Endothelial cell of umbilical vein (primary cell): ENCODE results near the gene STK24. TPM values are rescaled to one million over a fixed set of nuclear protein-coding genes. Genes with fewer than 3 reads are reported as not detected.

Experiments used
- BruUV-seq: library from RNA; stranded (reverse); fragments of 400-500 nt; replicated peaks from 2 replicates; lab custom pipeline; 2021; lab: Mats Ljungman, UMichigan
- CTCF ChIA-PET: fragments of 300-600, 350-600 bp; sonication (Branson Sonifier 250); formaldehyde crosslinking; loops from one replicate; lab custom pipeline; 2021; ENCODE audit warnings: antibody characterized with exemption, inconsistent platforms; lab: Charles Lee
- POLR2A ChIA-PET: fragments of 300-600, 350-600 bp; sonication (Branson Sonifier 250); formaldehyde crosslinking; loops from one replicate; lab custom pipeline; 2021; ENCODE audit warnings: antibody characterized with exemption, inconsistent platforms; lab: Charles Lee
- DNase-seq: peaks from one replicate; pipeline ENCODE4 v3.0.0-alpha.2; 2011; ENCODE audit warnings: low read depth, low spot score
- FAIRE-seq: peaks from 2 replicates; lab custom pipeline; 2011; peaks lifted over from hg19 to GRCh38; lab: Jason Lieb, UNC
- H2AFZ ChIP-seq: 2 replicates; pipeline ENCODE4 v1.6.0; 2012; ENCODE audit warnings: low read depth, low read length, control low read depth, inconsistent platforms
- H3K27ac ChIP-seq: 2 replicates; pipeline ENCODE4 v1.5.1; 2011; ENCODE audit warnings: low read depth, mild to moderate bottlenecking, control low read depth, low read length, moderate library complexity; ENCODE audit not compliant: insufficient read depth
- H3K27me3 ChIP-seq, 2 experiments: 2 replicates each; pipeline versions ENCODE4 v1.6.0 to v1.6.1; 2011; ENCODE audit warnings: low read length in 2 of 2, mixed read lengths in 1 of 2; ENCODE audit not compliant: control insufficient read depth in 2 of 2, insufficient read depth in 2 of 2
- H3K36me3 ChIP-seq, 2 experiments: 2 replicates in 1 of 2; 3 replicates in 1 of 2; pipeline ENCODE4 v1.5.1; 2011; ENCODE audit warnings: low read length in 2 of 2, mild to moderate bottlenecking in 1 of 2, moderate library complexity in 1 of 2; ENCODE audit not compliant: control insufficient read depth in 2 of 2, insufficient read depth in 2 of 2; ENCODE audit errors: extremely low read depth in 1 of 2
- H3K4me1 ChIP-seq: 3 replicates; pipeline ENCODE4 v1.5.1; 2011; ENCODE audit warnings: mild to moderate bottlenecking, low read length; ENCODE audit not compliant: control insufficient read depth, insufficient read depth; ENCODE audit errors: extremely low read depth
- H3K4me2 ChIP-seq: 2 replicates; pipeline ENCODE4 v1.6.1; 2011; ENCODE audit warnings: low read length, control low read depth, mixed read lengths; ENCODE audit not compliant: insufficient read depth
- H3K4me3 ChIP-seq, 3 experiments: fragments of 200-600 bp in 1 of 3; sonication (generic), shearing (Covaris generic) in 1 of 3; replicated peaks in 1 of 3; 2 replicates each; pipeline ENCODE4 v1.5.1; 2011 to 2016; ENCODE audit warnings: control low read depth in 3 of 3, low read length in 3 of 3, mild to moderate bottlenecking in 2 of 3, inconsistent platforms in 1 of 3, low read depth in 1 of 3, moderate library complexity in 1 of 3; ENCODE audit not compliant: insufficient read depth in 1 of 3
- H3K79me2 ChIP-seq: 2 replicates; pipeline ENCODE4 v1.6.0; 2012; ENCODE audit warnings: low read length, inconsistent platforms; ENCODE audit not compliant: control insufficient read depth, insufficient read depth
- H3K9ac ChIP-seq: replicated peaks from 2 replicates; pipeline ENCODE3; 2011; ENCODE audit warnings: low read length, control low read depth; ENCODE audit not compliant: insufficient read depth; ENCODE audit errors: extremely low read depth
- H3K9me1 ChIP-seq: replicated peaks from 3 replicates; pipeline ENCODE4 v1.6.0; 2011; ENCODE audit warnings: mild to moderate bottlenecking, low read length; ENCODE audit not compliant: control insufficient read depth, insufficient read depth; ENCODE audit errors: extremely low read depth
- H3K9me3 ChIP-seq: replicated peaks from 2 replicates; pipeline ENCODE4 v1.5.1; 2012; ENCODE audit warnings: low read length, inconsistent platforms; ENCODE audit not compliant: control insufficient read depth, insufficient read depth
- H4K20me1 ChIP-seq: replicated peaks from 2 replicates; pipeline ENCODE3; 2011; ENCODE audit warnings: mild to moderate bottlenecking, low read length; ENCODE audit not compliant: control insufficient read depth, insufficient read depth; ENCODE audit errors: extremely low read depth
- CTCF ChIP-seq, 2 donors: IDR thresholded peaks; 1 replicate in 1 of 2; 2 replicates in 1 of 2; pipeline ENCODE4 v1.5.1; 2011; ENCODE audit warnings: low read length in 2 of 2, mild to moderate bottlenecking in 2 of 2, moderate library complexity in 2 of 2, control low read depth in 1 of 2, inconsistent platforms in 1 of 2, low read depth in 1 of 2; ENCODE audit not compliant: insufficient read depth in 1 of 2; ENCODE audit errors: extremely low read depth in 1 of 2
- EZH2 ChIP-seq: IDR thresholded peaks from 2 replicates; pipeline ENCODE4 v1.6.1; 2012; ENCODE audit warnings: borderline replicate concordance, low read depth, mild to moderate bottlenecking, moderate library complexity, low read length, inconsistent platforms; ENCODE audit not compliant: severe bottlenecking
- FOS ChIP-seq: IDR thresholded peaks from 2 replicates; pipeline ENCODE4 v1.6.1; 2011; ENCODE audit warnings: mild to moderate bottlenecking, low read length, moderate library complexity, borderline replicate concordance; ENCODE audit not compliant: insufficient read depth
- GATA2 ChIP-seq: IDR thresholded peaks from 2 replicates; pipeline ENCODE4 v1.7.0; 2011; ENCODE audit warnings: low read depth, mild to moderate bottlenecking, moderate library complexity, mixed read lengths, low read length; ENCODE audit not compliant: insufficient read length, insufficient read depth
- JUN ChIP-seq: IDR thresholded peaks from 2 replicates; pipeline ENCODE4 v1.6.1; 2011; ENCODE audit warnings: borderline replicate concordance, low read depth; ENCODE audit not compliant: insufficient read length, insufficient read depth
- MAX ChIP-seq: IDR thresholded peaks from 2 replicates; pipeline ENCODE4 v1.6.1; 2011; ENCODE audit not compliant: insufficient read depth, insufficient read length
- MYC ChIP-seq: IDR thresholded peaks from one replicate; pipeline ENCODE4 v1.6.1; 2011; ENCODE audit warnings: mild to moderate bottlenecking, low read depth, low read length
- POLR2A ChIP-seq: IDR thresholded peaks from 2 replicates; pipeline ENCODE4 v1.6.1; 2012; ENCODE audit warnings: low read depth, mild to moderate bottlenecking, control low read depth, low read length
- POLR2AphosphoS5 ChIP-seq: IDR thresholded peaks from 2 replicates; pipeline ENCODE4 v1.6.1; 2012; ENCODE audit warnings: low read depth, mild to moderate bottlenecking, control low read depth, low read length, moderate library complexity; ENCODE audit not compliant: insufficient read depth
- dilution Hi-C: fragments of 300-500 bp; cut with MboI; formaldehyde crosslinking; loops from one replicate; pipeline ENCODE4 v1.15.0; 2019; ENCODE audit warnings: low sequenced_read_pairs; ENCODE audit not compliant: extremely low pct_ligation_motif_present
- intact Hi-C: fragments of 100-400 bp; cut with micrococcal nuclease; formaldehyde crosslinking; loops from one replicate; pipeline ENCODE4 v1.10.0; 2022
- polyA plus RNA-seq, 4 experiments: library from polyadenylated mRNA; depleted of rRNA in 3 of 4; stranded (reverse) in 3 of 4; unstranded in 1 of 4; fragments of >200 nt; gene quantifications; 2 replicates each; pipeline versions ENCODE4 v1.2.1 to v1.2.3, GENCODE V29; 2011 to 2012; ENCODE audit warnings: missing spikeins in 1 of 4
- total RNA-seq: library from RNA; stranded (reverse); gene quantifications from 2 replicates; pipeline ENCODE4 v1.2.3, GENCODE V29; 2021

Gene STK24
- total and polyA plus RNA-seq, 2 donors (not counting 3 experiments of a cell fraction or from before 2014, with no cell fraction given) = 43.3 to 100 TPM

GRCh38 chr13:98446234-98446621 is 130.7 kb downstream of the STK24 start:
- H4K20me1 ChIP-seq = no peaks in the 10 kb centered on the region
- no peak overlapping the region for H3K9ac ChIP-seq
- H3K79me2 ChIP-seq = no peaks in the 10 kb centered on the region
- POLR2A ChIA-PET = no interaction called here
- H3K4me1 ChIP-seq = no peaks in the 10 kb centered on the region
- DNase-seq (no peak), FAIRE-seq (no peak)
- no peaks in the 10 kb centered on the region for H3K9me1 ChIP-seq
- no peak for TF ChIP-seq POLR2AphosphoS5
- TF ChIP-seq GATA2 = no peak
- TF ChIP-seq POLR2A = no peak
- no peak for TF ChIP-seq MYC
- TF ChIP-seq EZH2 = no peak
- no peak for TF ChIP-seq CTCF (IDR thresholded peaks at IDR 0.05; ENCODE audit: extremely low read depth in 1 of 2, insufficient read depth in 1 of 2, low read depth in 1 of 2, low read length in 2 of 2)
- no peak for TF ChIP-seq MAX
- no peak for TF ChIP-seq JUN
- TF ChIP-seq FOS = no peak
- intact Hi-C loops (loop anchor here (5.0 kb wide), 1 partner anchor 589 kb away; no protein-coding TSS in a partner anchor), dilution Hi-C loops (loop anchor here (25.0 kb wide), 1 partner anchor 216 kb away; no protein-coding TSS in a partner anchor)
- no peak overlapping the region for H3K4me2 ChIP-seq
- no peak overlapping the region for H2AFZ ChIP-seq
- no peak overlapping the region for H3K27ac ChIP-seq
- no peaks in the 10 kb centered on the region for H3K9me3 ChIP-seq
- no peak overlapping the region for H3K4me3 ChIP-seq
- peaks cover 0 to 28% of the 10 kb centered on the region in 2 experiments for H3K36me3 ChIP-seq
- H3K27me3 ChIP-seq = no peaks in the 10 kb centered on the region
- no TSS peak for BruUV-seq
- CTCF ChIA-PET = interaction anchor here (1.0 to 4.8 kb wide), 16 partner anchors 10 to 590 kb away, joined by 3 to 150 read pairs (median 6); partner anchors contain the start of gene STK24
